Measurements from ENCODE around the gene WIPI1. TPM values are rescaled to one million over a fixed set of nuclear protein-coding genes. Genes with fewer than 3 reads are reported as not detected.

WIPI1 gene
- total and polyA plus RNA-seq, 2 experiments from 2014 or later: 67.4 to 79.6 TPM

DNA sequence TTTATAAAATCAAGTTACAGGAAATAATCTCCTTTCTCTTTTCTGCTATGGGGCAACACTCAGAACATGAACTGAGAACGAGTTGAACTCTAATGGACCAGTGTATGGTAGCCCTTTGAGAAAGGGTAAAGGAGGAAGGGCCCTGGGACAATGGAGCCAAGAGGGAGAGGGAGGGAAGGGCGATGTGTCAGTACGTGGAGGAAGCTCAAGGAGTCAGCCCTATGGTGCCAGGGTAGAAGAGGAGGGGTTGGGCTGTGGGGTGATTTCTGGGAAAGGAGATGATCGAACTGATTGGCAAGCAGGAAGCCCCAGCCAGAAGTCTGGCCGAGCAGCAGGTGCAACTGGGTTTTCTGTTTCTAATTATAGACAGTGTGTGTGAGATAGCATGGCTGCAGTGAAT, 4.3 kb upstream of the WIPI1 start:
- Histone ChIP-seq H3K79me2 (no peaks in the 10 kb centered on the region), H3K9me3 (ENCODE audit: low read depth) (no peaks in the 10 kb centered on the region), H2AFZ (no peak overlapping the region), H4K20me1 (ENCODE audit: insufficient read depth, poor library complexity, severe bottlenecking) (no peaks in the 10 kb centered on the region), H3K27me3 (no peaks in the 10 kb centered on the region), H3K9me2 (replicated peaks; ENCODE audit: insufficient read depth) (no peaks in the 10 kb centered on the region), H3K27ac (no peak overlapping the region), H3K4me2 (no peak overlapping the region), H3K4me1 (ENCODE audit: insufficient read depth) (no peaks in the 10 kb centered on the region), H3K4me3 (no peak overlapping the region), H3K36me3 (replicated peaks; ENCODE audit: insufficient read depth, low read depth) (no peaks in the 10 kb centered on the region)
- no peak for TF ChIP-seq EZH2 (IDR thresholded peaks at IDR 0.05; ENCODE audit: borderline replicate concordance)
- no peak for TF ChIP-seq EZH2phosphoT487 (IDR thresholded peaks at IDR 0.05; ENCODE audit: low read depth, severe bottlenecking, unreplicated experiment)
- TF ChIP-seq, protein P1, sequence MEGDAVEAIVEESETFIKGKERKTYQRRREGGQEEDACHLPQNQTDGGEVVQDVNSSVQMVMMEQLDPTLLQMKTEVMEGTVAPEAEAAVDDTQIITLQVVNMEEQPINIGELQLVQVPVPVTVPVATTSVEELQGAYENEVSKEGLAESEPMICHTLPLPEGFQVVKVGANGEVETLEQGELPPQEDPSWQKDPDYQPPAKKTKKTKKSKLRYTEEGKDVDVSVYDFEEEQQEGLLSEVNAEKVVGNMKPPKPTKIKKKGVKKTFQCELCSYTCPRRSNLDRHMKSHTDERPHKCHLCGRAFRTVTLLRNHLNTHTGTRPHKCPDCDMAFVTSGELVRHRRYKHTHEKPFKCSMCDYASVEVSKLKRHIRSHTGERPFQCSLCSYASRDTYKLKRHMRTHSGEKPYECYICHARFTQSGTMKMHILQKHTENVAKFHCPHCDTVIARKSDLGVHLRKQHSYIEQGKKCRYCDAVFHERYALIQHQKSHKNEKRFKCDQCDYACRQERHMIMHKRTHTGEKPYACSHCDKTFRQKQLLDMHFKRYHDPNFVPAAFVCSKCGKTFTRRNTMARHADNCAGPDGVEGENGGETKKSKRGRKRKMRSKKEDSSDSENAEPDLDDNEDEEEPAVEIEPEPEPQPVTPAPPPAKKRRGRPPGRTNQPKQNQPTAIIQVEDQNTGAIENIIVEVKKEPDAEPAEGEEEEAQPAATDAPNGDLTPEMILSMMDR (IDR thresholded peaks at IDR 0.05; ENCODE audit: poor library complexity): no peak
- no peak for DNase-seq (ENCODE audit: low spot score)
- 63% methylated on average over 5 of the region's 5 CpGs for WGBS (ENCODE audit: low lambda C conversion rate, missing lambda C conversion rate)

DNA sequence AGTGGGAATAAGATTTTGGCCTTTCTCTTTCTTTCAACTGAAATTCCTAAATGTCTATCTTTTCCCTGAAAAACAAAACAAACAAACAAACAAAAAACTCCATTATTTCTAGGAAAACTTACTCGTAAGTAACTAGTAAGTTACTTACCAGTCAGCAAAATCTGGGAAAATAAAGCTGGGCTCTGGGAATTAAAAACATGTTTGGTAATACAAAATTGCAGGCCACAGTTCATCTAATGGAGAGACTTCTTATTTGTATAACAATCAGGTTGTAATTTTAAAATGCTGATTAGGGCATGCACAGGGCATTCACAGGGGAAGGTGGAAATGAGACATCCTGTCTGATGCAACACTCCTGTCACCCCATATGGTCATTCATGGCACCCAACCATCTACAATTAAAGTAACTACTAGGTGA, 3.8 kb upstream of the WIPI1 start:
- no peaks in the 10 kb centered on the region for H3K4me1 ChIP-seq (ENCODE audit: insufficient read depth)
- no peaks in the 10 kb centered on the region for H3K9me2 ChIP-seq (replicated peaks; ENCODE audit: insufficient read depth)
- no peaks in the 10 kb centered on the region for H3K79me2 ChIP-seq
- no peak overlapping the region for H3K4me3 ChIP-seq
- no peak overlapping the region for H2AFZ ChIP-seq
- WGBS (ENCODE audit: low lambda C conversion rate, missing lambda C conversion rate): 96% methylated on average over 1 of the region's 1 CpG
- no peaks in the 10 kb centered on the region for H4K20me1 ChIP-seq (ENCODE audit: insufficient read depth, poor library complexity, severe bottlenecking)
- H3K36me3 ChIP-seq (replicated peaks; ENCODE audit: insufficient read depth, low read depth): no peaks in the 10 kb centered on the region
- no peaks in the 10 kb centered on the region for H3K27me3 ChIP-seq
- H3K9me3 ChIP-seq (ENCODE audit: low read depth): no peaks in the 10 kb centered on the region
- TF ChIP-seq, protein P1 (IDR thresholded peaks at IDR 0.05; ENCODE audit: poor library complexity): no peak
- no peak for TF ChIP-seq EZH2 (IDR thresholded peaks at IDR 0.05; ENCODE audit: borderline replicate concordance)
- no peak overlapping the region for H3K4me2 ChIP-seq
- no peak for DNase-seq (ENCODE audit: low spot score)
- H3K27ac ChIP-seq: no peak overlapping the region

DNA sequence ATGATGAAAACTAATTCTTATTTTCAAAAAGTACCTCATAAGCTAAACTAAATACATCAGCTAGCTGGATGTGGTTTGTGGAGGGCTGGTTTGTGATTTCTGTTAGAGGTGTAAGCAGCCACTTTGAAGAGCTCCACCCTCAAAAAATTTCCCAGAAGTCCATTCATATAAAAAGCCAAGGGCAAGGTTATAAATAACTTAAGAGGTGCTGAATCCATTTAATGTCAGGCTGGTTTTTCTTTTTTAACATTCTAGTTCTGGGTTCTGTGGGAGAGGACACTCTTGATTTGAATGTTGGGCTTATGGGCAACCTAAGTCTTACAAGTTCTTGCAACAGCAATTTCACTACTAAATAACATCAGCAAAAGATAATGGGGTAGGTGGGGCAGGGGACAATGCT, 3.4 kb upstream of the WIPI1 start:
- no peaks in the 10 kb centered on the region for H4K20me1 ChIP-seq (ENCODE audit: insufficient read depth, poor library complexity, severe bottlenecking)
- no peaks in the 10 kb centered on the region for H3K79me2 ChIP-seq
- H3K27ac ChIP-seq: no peak overlapping the region
- H3K4me2 ChIP-seq: no peak overlapping the region
- no peak overlapping the region for H2AFZ ChIP-seq
- no peaks in the 10 kb centered on the region for H3K36me3 ChIP-seq (replicated peaks; ENCODE audit: insufficient read depth, low read depth)
- no peaks in the 10 kb centered on the region for H3K27me3 ChIP-seq
- no peak overlapping the region for H3K4me3 ChIP-seq
- H3K9me2 ChIP-seq (replicated peaks; ENCODE audit: insufficient read depth): no peaks in the 10 kb centered on the region
- DNase-seq (ENCODE audit: low spot score): no peak
- H3K9me3 ChIP-seq (ENCODE audit: low read depth): no peaks in the 10 kb centered on the region
- H3K4me1 ChIP-seq (ENCODE audit: insufficient read depth): no peaks in the 10 kb centered on the region
- TF ChIP-seq, protein P1 (IDR thresholded peaks at IDR 0.05; ENCODE audit: poor library complexity): no peak
- TF ChIP-seq EZH2 (IDR thresholded peaks at IDR 0.05; ENCODE audit: borderline replicate concordance): no peak
- TF ChIP-seq EZH2phosphoT487 (IDR thresholded peaks at IDR 0.05; ENCODE audit: low read depth, severe bottlenecking, unreplicated experiment): no peak

DNA sequence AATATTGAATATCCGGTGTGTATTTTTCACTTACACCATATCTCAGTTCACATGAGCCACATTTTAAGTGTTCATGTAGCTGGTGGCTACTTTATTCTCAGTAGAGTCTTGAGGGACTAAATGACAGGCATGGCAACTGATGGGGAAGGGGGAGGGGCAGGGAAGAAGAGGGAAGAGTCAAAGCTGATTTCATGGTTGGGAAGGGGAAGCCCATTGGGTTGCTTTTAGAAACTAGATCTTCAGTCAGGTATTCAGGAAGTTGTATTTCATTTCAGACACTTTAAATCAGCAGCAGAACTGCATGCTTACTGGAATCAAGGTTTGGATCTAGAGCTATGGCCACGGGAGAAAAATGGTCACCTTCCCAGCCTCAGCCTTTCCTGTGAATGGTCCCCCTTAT, 2.9 kb upstream of the WIPI1 start:
- no peak for DNase-seq (ENCODE audit: low spot score)
- no peaks in the 10 kb centered on the region for H4K20me1 ChIP-seq (ENCODE audit: insufficient read depth, poor library complexity, severe bottlenecking)
- H3K4me2 ChIP-seq: no peak overlapping the region
- H3K27me3 ChIP-seq: no peaks in the 10 kb centered on the region
- WGBS (ENCODE audit: low lambda C conversion rate, missing lambda C conversion rate): 84% methylated on average over 2 of the region's 2 CpGs
- TF ChIP-seq, protein P1 (IDR thresholded peaks at IDR 0.05; ENCODE audit: poor library complexity): no peak
- TF ChIP-seq EZH2phosphoT487 (IDR thresholded peaks at IDR 0.05; ENCODE audit: low read depth, severe bottlenecking, unreplicated experiment) (no peak), EZH2 (IDR thresholded peaks at IDR 0.05; ENCODE audit: borderline replicate concordance) (no peak)
- no peaks in the 10 kb centered on the region for H3K9me3 ChIP-seq (ENCODE audit: low read depth)
- H3K36me3 ChIP-seq (replicated peaks; ENCODE audit: insufficient read depth, low read depth): no peaks in the 10 kb centered on the region
- H3K27ac ChIP-seq: no peak overlapping the region
- no peak overlapping the region for H2AFZ ChIP-seq
- H3K4me3 ChIP-seq: no peak overlapping the region
- no peaks in the 10 kb centered on the region for H3K9me2 ChIP-seq (replicated peaks; ENCODE audit: insufficient read depth)
- no peaks in the 10 kb centered on the region for H3K4me1 ChIP-seq (ENCODE audit: insufficient read depth)
- peaks cover 4% of the 10 kb centered on the region for H3K79me2 ChIP-seq
